B cell (primary cell): Measurements from ENCODE around the gene JKAMP. TPM values are rescaled to one million over a fixed set of nuclear protein-coding genes. Genes with fewer than 3 reads are reported as not detected.

Source experiments
- ATAC-seq: fragments of 200-7000 bp; cut with Tn5 transposase; one replicate; pipeline ENCODE4 v1.10.0; 2021; ENCODE audit warnings: low read depth, mild to moderate bottlenecking, moderate number of reproducible peaks, moderate library complexity
- CTCF ChIA-PET: fragments of 350-600 bp; sonication (Branson Sonifier 250); formaldehyde crosslinking; loops from one replicate; lab custom pipeline; 2021; ENCODE audit warnings: antibody characterized with exemption, inconsistent platforms; lab: Charles Lee
- POLR2A ChIA-PET: fragments of 350-600 bp; sonication (Branson Sonifier 250); formaldehyde crosslinking; loops from one replicate; lab custom pipeline; 2021; ENCODE audit warnings: antibody characterized with exemption; lab: Charles Lee
- DNase-seq: peaks from one replicate; pipeline ENCODE4 v3.0.0; 2013
- H2AFZ ChIP-seq: 2 replicates; pipeline ENCODE4 v1.6.1; 2012; ENCODE audit warnings: mild to moderate bottlenecking, low read depth, low read length; ENCODE audit not compliant: insufficient read depth, poor library complexity, severe bottlenecking
- H3K27ac ChIP-seq, 2 donors: 1 replicate in 1 of 2; 2 replicates in 1 of 2; pipeline ENCODE4 v1.5.1; 2012 to 2013; ENCODE audit warnings: low read length in 2 of 2, mild to moderate bottlenecking in 2 of 2, moderate library complexity in 1 of 2
- H3K27me3 ChIP-seq, 4 experiments: fragments of 200-600 bp in 1 of 4; sonication (generic) in 1 of 4; replicated peaks in 1 of 4; 1 replicate in 2 of 4; 2 replicates in 2 of 4; pipeline versions ENCODE4 v1.6.1 to v1.7.0; 2013 to 2016; ENCODE audit warnings: low read length in 3 of 4, mild to moderate bottlenecking in 2 of 4, mixed read lengths in 1 of 4, moderate library complexity in 1 of 4; ENCODE audit not compliant: insufficient read depth in 4 of 4, control insufficient read depth in 3 of 4; ENCODE audit errors: control extremely low read depth in 1 of 4
- H3K36me3 ChIP-seq, 2 experiments: replicated peaks in 1 of 2; 1 replicate in 1 of 2; 2 replicates in 1 of 2; pipeline versions ENCODE4 v1.6.1 to v1.7.1; 2013; ENCODE audit warnings: low read length in 1 of 2; ENCODE audit not compliant: insufficient read depth in 2 of 2, control insufficient read depth in 1 of 2; ENCODE audit errors: control extremely low read depth in 1 of 2, extremely low read depth in 1 of 2
- H3K4me1 ChIP-seq, 2 donors: fragments of 200-600 bp in 1 of 2; sonication (generic) in 1 of 2; 1 replicate in 1 of 2; 2 replicates in 1 of 2; pipeline versions ENCODE4 v1.5.1 to v1.6.1; 2013 to 2017; ENCODE audit warnings: low read length in 2 of 2; ENCODE audit not compliant: control insufficient read depth in 2 of 2, insufficient read depth in 2 of 2
- H3K4me2 ChIP-seq: replicated peaks from 2 replicates; pipeline ENCODE3; 2012; ENCODE audit warnings: mild to moderate bottlenecking, low read depth, low read length; ENCODE audit not compliant: poor library complexity, severe bottlenecking
- H3K4me3 ChIP-seq, 5 experiments: fragments of 200-600 bp in 1 of 5; sonication (generic) in 1 of 5; 1 replicate in 3 of 5; 2 replicates in 2 of 5; pipeline versions ENCODE4 v1.5.1 to v1.7.0; 2011 to 2016; ENCODE audit warnings: low read length in 4 of 5, mild to moderate bottlenecking in 4 of 5, low read depth in 2 of 5, control low read depth in 1 of 5, moderate library complexity in 1 of 5; ENCODE audit not compliant: insufficient read depth in 1 of 5; ENCODE audit errors: control extremely low read depth in 1 of 5, extremely low read depth in 1 of 5
- H3K79me2 ChIP-seq: fragments of 200-600 bp; sonication (generic); one replicate; pipeline ENCODE4 v1.6.0; 2016; ENCODE audit warnings: low read length; ENCODE audit not compliant: control insufficient read depth, insufficient read depth
- H3K9ac ChIP-seq: fragments of 200-600 bp; sonication (generic); 2 replicates; pipeline ENCODE4 v1.6.1; 2017; ENCODE audit warnings: mild to moderate bottlenecking, low read length, moderate library complexity
- H3K9me3 ChIP-seq, 3 donors: one replicate each; pipeline versions ENCODE4 v1.6.1 to v1.7.1; 2013; ENCODE audit warnings: low read length in 2 of 3; ENCODE audit not compliant: control insufficient read depth in 2 of 3, insufficient read depth in 1 of 3; ENCODE audit errors: control extremely low read depth in 1 of 3
- H4K20me1 ChIP-seq: 2 replicates; pipeline ENCODE4 v1.6.0; 2012; ENCODE audit warnings: mild to moderate bottlenecking, low read length; ENCODE audit not compliant: insufficient read depth, control insufficient read depth, poor library complexity, severe bottlenecking
- H3K27ac Mint-ChIP-seq: one replicate; pipeline ENCODE4 v1.8.0; 2021; ENCODE audit warnings: mixed read lengths
- H3K27me3 Mint-ChIP-seq: one replicate; pipeline ENCODE4 v1.8.0; 2021; ENCODE audit warnings: mixed read lengths
- H3K4me1 Mint-ChIP-seq: one replicate; pipeline ENCODE4 v1.8.0; 2021; ENCODE audit warnings: mixed read lengths
- H3K4me3 Mint-ChIP-seq: one replicate; pipeline ENCODE4 v1.8.0; 2021; ENCODE audit warnings: mixed read lengths
- H3K9me3 Mint-ChIP-seq: one replicate; pipeline ENCODE4 v1.8.0; 2022; ENCODE audit warnings: mixed read lengths; ENCODE audit not compliant: insufficient read depth
- CTCF ChIP-seq: fragments of 200-600 bp; IDR thresholded peaks from one replicate; pipeline ENCODE4 v1.8.0; 2022; ENCODE audit warnings: antibody characterized with exemption, mild to moderate bottlenecking
- EZH2 ChIP-seq: IDR thresholded peaks from 2 replicates; pipeline ENCODE4 v1.6.1; 2012; ENCODE audit warnings: borderline replicate concordance, low read depth, mild to moderate bottlenecking, moderate library complexity, low read length; ENCODE audit not compliant: insufficient read depth, poor library complexity, severe bottlenecking
- WGBS: methylation state at CpG from one replicate; pipeline ENCODE4 v1.1.5; 2013; ENCODE audit warnings: missing lambda C conversion rate; ENCODE audit not compliant: insufficient coverage; 5-methylcytosine and 5-hydroxymethylcytosine counted together
- intact Hi-C: fragments of 100-400 bp; cut with micrococcal nuclease; formaldehyde crosslinking; loops from one replicate; pipeline ENCODE4 v1.10.0; 2022
- polyA plus RNA-seq: library from polyadenylated mRNA; depleted of rRNA; stranded (reverse); fragments of >200 nt; gene quantifications from 2 replicates; pipeline ENCODE4 v1.2.3, GENCODE V29; 2012
- total RNA-seq, 2 donors: library from RNA; stranded (reverse); fragments of 120-200 nt in 1 of 2; gene quantifications; 1 replicate in 1 of 2; 2 replicates in 1 of 2; pipeline versions ENCODE4 v1.2.3 to v1.2.4, GENCODE V29; 2013 to 2022

Gene JKAMP
- total and polyA plus RNA-seq, 2 donors (not counting 1 experiment from before 2014, with no cell fraction given), result 30.3 to 32.3 TPM

- Mint-ChIP-seq H3K9me3 (no peaks in the 10 kb centered on the region), H3K4me3 (no peak overlapping the region), H3K27me3 (no peaks in the 10 kb centered on the region), H3K4me1 (peaks cover 35% of the 10 kb centered on the region), H3K27ac (no peak overlapping the region)
- H3K36me3 ChIP-seq, result peaks cover 0 to 17% of the 10 kb centered on the region in 2 experiments
- no CpG with 5 or more reads among the region's 3 CpGs for whole genome bisulfite sequencing
- DNase-seq (no peak), ATAC-seq (no peak)
- ChIA-PET POLR2A (no interaction called here), CTCF (no interaction called here)
- intact Hi-C loops, result no loop called here
- H3K27ac ChIP-seq, result no peak overlapping the region
- peaks cover 23 to 28% of the 10 kb centered on the region in 2 donors for H3K4me1 ChIP-seq
- H3K4me2 ChIP-seq, result no peak overlapping the region
- no peak for TF ChIP-seq EZH2
- TF ChIP-seq CTCF, result no peak
- H3K9me3 ChIP-seq, result no peaks in the 10 kb centered on the region
- peaks cover 7% of the 10 kb centered on the region for H4K20me1 ChIP-seq
- H3K4me3 ChIP-seq, result no peak overlapping the region
- no peak overlapping the region for H2AFZ ChIP-seq
- no peak overlapping the region for H3K9ac ChIP-seq
- H3K27me3 ChIP-seq, result no peaks in the 10 kb centered on the region
- H3K79me2 ChIP-seq, result peaks cover 17% of the 10 kb centered on the region
Observed at GRCh38 chr14:59478540-59478939, 5.8 kb upstream of the JKAMP start.

- Mint-ChIP-seq H3K9me3 (no peaks in the 10 kb centered on the region), H3K4me1 (peaks cover 42% of the 10 kb centered on the region), H3K27ac (no peak overlapping the region), H3K4me3 (no peak overlapping the region), H3K27me3 (no peaks in the 10 kb centered on the region)
- peaks cover 25 to 32% of the 10 kb centered on the region in 2 donors for H3K4me1 ChIP-seq
- H3K4me3 ChIP-seq, result no peak overlapping the region
- H3K4me2 ChIP-seq, result no peak overlapping the region
- no CpG with 5 or more reads among the region's 1 CpG for WGBS
- no peak overlapping the region for H3K9ac ChIP-seq
- peaks cover 0 to 5% of the 10 kb centered on the region in 2 experiments for H3K36me3 ChIP-seq
- H3K9me3 ChIP-seq, result no peaks in the 10 kb centered on the region
- peaks cover 7% of the 10 kb centered on the region for H4K20me1 ChIP-seq
- H2AFZ ChIP-seq, result no peak overlapping the region
- POLR2A ChIA-PET, result no interaction called here
- ATAC-seq (no peak), DNase-seq (no peak)
- intact Hi-C loops, result loop anchor here (10.0 kb wide), 3 partner anchors 845 to 1275 kb away; partner anchors contain the start of genes ACTR10 and DACT1
- H3K27me3 ChIP-seq, result no peaks in the 10 kb centered on the region
- no peak for TF ChIP-seq EZH2
- no peak for TF ChIP-seq CTCF
- CTCF ChIA-PET, result interaction anchor here (0.6 kb wide), 1 partner anchor 915 kb away, joined by 5 read pairs; no protein-coding TSS in a partner anchor
- H3K79me2 ChIP-seq, result peaks cover 33% of the 10 kb centered on the region
- H3K27ac ChIP-seq, result no peak overlapping the region
Observed at GRCh38 chr14:59480166-59480565, 4.2 kb upstream of the JKAMP start.
